ENCODE measurements around the gene NCAM2. TPM values are rescaled to one million over a fixed set of nuclear protein-coding genes. Genes with fewer than 3 reads are reported as not detected.

NCAM2 gene
- total and polyA plus RNA-seq, 2 donors (not counting 3 experiments of a cell fraction or from before 2014, with no cell fraction given), result 0.11 to 0.27 TPM

GRCh38 chr21:21341041-21341440 lies 342.8 kb downstream of the NCAM2 start:
- H3K27me3 ChIP-seq (ENCODE audit: control insufficient read depth in 2 of 2, insufficient read depth in 2 of 2, low read length in 2 of 2), result no peaks in the 10 kb centered on the region
- H2AFZ ChIP-seq (ENCODE audit: low read depth, low read length), result no peak overlapping the region
- no peak for TF ChIP-seq FOS (IDR thresholded peaks at IDR 0.05; ENCODE audit: borderline replicate concordance, insufficient read depth, low read length)
- TF ChIP-seq GATA2 (IDR thresholded peaks at IDR 0.05; ENCODE audit: insufficient read depth, insufficient read length, low read depth, low read length), result no peak
- no peak for TF ChIP-seq JUN (IDR thresholded peaks at IDR 0.05; ENCODE audit: borderline replicate concordance, insufficient read depth, insufficient read length, low read depth)
- TF ChIP-seq EZH2 (IDR thresholded peaks at IDR 0.05; ENCODE audit: borderline replicate concordance, low read depth, low read length, severe bottlenecking), result no peak
- TF ChIP-seq MYC (IDR thresholded peaks at IDR 0.05; ENCODE audit: low read depth, low read length), result no peak
- TF ChIP-seq, protein P1, sequence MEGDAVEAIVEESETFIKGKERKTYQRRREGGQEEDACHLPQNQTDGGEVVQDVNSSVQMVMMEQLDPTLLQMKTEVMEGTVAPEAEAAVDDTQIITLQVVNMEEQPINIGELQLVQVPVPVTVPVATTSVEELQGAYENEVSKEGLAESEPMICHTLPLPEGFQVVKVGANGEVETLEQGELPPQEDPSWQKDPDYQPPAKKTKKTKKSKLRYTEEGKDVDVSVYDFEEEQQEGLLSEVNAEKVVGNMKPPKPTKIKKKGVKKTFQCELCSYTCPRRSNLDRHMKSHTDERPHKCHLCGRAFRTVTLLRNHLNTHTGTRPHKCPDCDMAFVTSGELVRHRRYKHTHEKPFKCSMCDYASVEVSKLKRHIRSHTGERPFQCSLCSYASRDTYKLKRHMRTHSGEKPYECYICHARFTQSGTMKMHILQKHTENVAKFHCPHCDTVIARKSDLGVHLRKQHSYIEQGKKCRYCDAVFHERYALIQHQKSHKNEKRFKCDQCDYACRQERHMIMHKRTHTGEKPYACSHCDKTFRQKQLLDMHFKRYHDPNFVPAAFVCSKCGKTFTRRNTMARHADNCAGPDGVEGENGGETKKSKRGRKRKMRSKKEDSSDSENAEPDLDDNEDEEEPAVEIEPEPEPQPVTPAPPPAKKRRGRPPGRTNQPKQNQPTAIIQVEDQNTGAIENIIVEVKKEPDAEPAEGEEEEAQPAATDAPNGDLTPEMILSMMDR (IDR thresholded peaks at IDR 0.05; ENCODE audit: extremely low read depth in 1 of 2, insufficient read depth in 1 of 2, low read depth in 1 of 2, low read length in 2 of 2), result no peak
- no peak for TF ChIP-seq MAX (IDR thresholded peaks at IDR 0.05; ENCODE audit: insufficient read depth, insufficient read length)
- TF ChIP-seq POLR2AphosphoS5 (IDR thresholded peaks at IDR 0.05; ENCODE audit: insufficient read depth, low read depth, low read length), result no peak
- no peak for TF ChIP-seq POLR2A (IDR thresholded peaks at IDR 0.05; ENCODE audit: low read depth, low read length)
- H3K4me3 ChIP-seq (replicated peaks in 1 of 3; ENCODE audit: insufficient read depth in 1 of 3, low read depth in 1 of 3, low read length in 3 of 3), result no peak overlapping the region
- no peaks in the 10 kb centered on the region for H4K20me1 ChIP-seq (replicated peaks; ENCODE audit: control insufficient read depth, extremely low read depth, insufficient read depth, low read length)
- DNase-seq (ENCODE audit: low read depth, low spot score) (no peak), FAIRE-seq (no peak)
- H3K4me2 ChIP-seq (ENCODE audit: insufficient read depth, low read length), result no peak overlapping the region
- H3K36me3 ChIP-seq (ENCODE audit: control insufficient read depth in 2 of 2, extremely low read depth in 1 of 2, insufficient read depth in 2 of 2, low read length in 2 of 2), result no peaks in the 10 kb centered on the region
- H3K27ac ChIP-seq (ENCODE audit: insufficient read depth, low read depth, low read length), result no peak overlapping the region
- H3K9ac ChIP-seq (replicated peaks; ENCODE audit: extremely low read depth, insufficient read depth, low read length), result no peak overlapping the region
- H3K79me2 ChIP-seq (ENCODE audit: control insufficient read depth, insufficient read depth, low read length), result no peaks in the 10 kb centered on the region
- H3K4me1 ChIP-seq (ENCODE audit: control insufficient read depth, extremely low read depth, insufficient read depth, low read length), result no peaks in the 10 kb centered on the region
- BruUV-seq (replicated peaks), result no TSS peak
- dilution Hi-C loops (cut with MboI; ENCODE audit: extremely low pct_ligation_motif_present, low sequenced_read_pairs), result no loop called here
- H3K9me1 ChIP-seq (replicated peaks; ENCODE audit: control insufficient read depth, extremely low read depth, insufficient read depth, low read length), result no peaks in the 10 kb centered on the region
- H3K9me3 ChIP-seq (replicated peaks; ENCODE audit: control insufficient read depth, insufficient read depth, low read length), result no peaks in the 10 kb centered on the region
- ChIA-PET POLR2A (no interaction called here), CTCF (no interaction called here)
- intact Hi-C loops (cut with micrococcal nuclease), result no loop called here
